ENCODE results near the gene GGT6.

GGT6 gene

GRCh38 chr17:4584917-4585637 is 24.7 kb upstream of the GGT6 start:
- no peaks in the 10 kb centered on the region for H3K9me3 Mint-ChIP-seq
- TF ChIP-seq CTCF (IDR thresholded peaks at IDR 0.05; ENCODE audit: unreplicated experiment in 3 of 3), result no peak
- peak overlapping the region; percentile 92 to 96 (median 94) for H3K4me3 Mint-ChIP-seq

GRCh38 chr17:4584101-4584916 is 23.9 kb upstream of the GGT6 start, which contains the start of gene SMTNL2:
Gene SMTNL2 (plus strand): TSS chr17:4584529. CDS start chr17:4584606, 77 bp downstream.
- no peaks in the 10 kb centered on the region for H3K9me3 Mint-ChIP-seq
- peaks cover 17% of the 10 kb centered on the region for H3K27me3 Mint-ChIP-seq (ENCODE audit: low read depth)
- H3K27ac Mint-ChIP-seq, result peak within 1 kb of the TSS; percentile 83 to 100 (median 97)
- peaks cover 74% of the 10 kb centered on the region for H3K4me1 Mint-ChIP-seq
- peaks cover 5% of the 10 kb centered on the region for H3K36me3 Mint-ChIP-seq (ENCODE audit: low read depth)
- TF ChIP-seq CTCF (IDR thresholded peaks at IDR 0.05; ENCODE audit: unreplicated experiment in 3 of 3), result peak in 2 of 3 experiments; percentile 3 to 4
- H3K4me3 Mint-ChIP-seq, result peak within 1 kb of the TSS; percentile 92 to 96 (median 94)

More at GRCh38 chr17:4584917-4585637, 24.7 kb upstream of the GGT6 start:
- peaks cover 5% of the 10 kb centered on the region for H3K36me3 Mint-ChIP-seq (ENCODE audit: low read depth)
- H3K4me1 Mint-ChIP-seq, result peaks cover 70% of the 10 kb centered on the region
- H3K27ac Mint-ChIP-seq, result peak overlapping the region; percentile 70 to 100 (median 97)
- H3K27me3 Mint-ChIP-seq (ENCODE audit: low read depth), result peaks cover 17% of the 10 kb centered on the region

- Mint-ChIP-seq H3K36me3 (ENCODE audit: low read depth) (peaks cover 5% of the 10 kb centered on the region), H3K27ac (peak overlapping the region; percentile 83 to 95 (median 95)), H3K4me3 (peak overlapping the region; percentile 86 to 92 (median 91)), H3K9me3 (no peaks in the 10 kb centered on the region), H3K27me3 (ENCODE audit: low read depth) (peaks cover 17% of the 10 kb centered on the region), H3K4me1 (peaks cover 70% of the 10 kb centered on the region)
- peak; percentile 66 to 70 (median 66) for TF ChIP-seq CTCF (IDR thresholded peaks at IDR 0.05; ENCODE audit: unreplicated experiment in 3 of 3)
These were observed 23.4 kb upstream of the GGT6 start for GRCh38 chr17:4583782-4584100.

GRCh38 chr17:4583206-4583605 is 22.8 kb upstream of the GGT6 start:
- TF ChIP-seq CTCF (IDR thresholded peaks at IDR 0.05; ENCODE audit: unreplicated experiment in 3 of 3), result no peak
- Mint-ChIP-seq H3K4me3 (peak overlapping the region; percentile 86 to 92 (median 91)), H3K27ac (peak overlapping the region; percentile 83 to 95 (median 95)), H3K9me3 (no peaks in the 10 kb centered on the region), H3K27me3 (ENCODE audit: low read depth) (peaks cover 17% of the 10 kb centered on the region), H3K4me1 (peaks cover 65% of the 10 kb centered on the region), H3K36me3 (ENCODE audit: low read depth) (peaks cover 5% of the 10 kb centered on the region)

- H3K27ac Mint-ChIP-seq, result peak overlapping the region; percentile 83 to 95 (median 95)
- H3K4me1 Mint-ChIP-seq, result peaks cover 64% of the 10 kb centered on the region
- H3K27me3 Mint-ChIP-seq (ENCODE audit: low read depth), result peaks cover 17% of the 10 kb centered on the region
- no peak for TF ChIP-seq CTCF (IDR thresholded peaks at IDR 0.05; ENCODE audit: unreplicated experiment in 3 of 3)
- H3K36me3 Mint-ChIP-seq (ENCODE audit: low read depth), result peaks cover 5% of the 10 kb centered on the region
- H3K4me3 Mint-ChIP-seq, result peak overlapping the region; percentile 86 to 92 (median 91)
- H3K9me3 Mint-ChIP-seq, result no peaks in the 10 kb centered on the region
These were observed 22.3 kb upstream of the GGT6 start for GRCh38 chr17:4582691-4583090.
